ENCODE results near the gene RAPGEF1. TPM values are rescaled to one million over a fixed set of nuclear protein-coding genes. Genes with fewer than 3 reads are reported as not detected.

Gene RAPGEF1
- total and polyA plus RNA-seq, 9 of the 15 experiments (the other 6 are each of a cell fraction or from before 2014, with no cell fraction given) = 0.06 to 44.1 (median 19.9) TPM

DNA sequence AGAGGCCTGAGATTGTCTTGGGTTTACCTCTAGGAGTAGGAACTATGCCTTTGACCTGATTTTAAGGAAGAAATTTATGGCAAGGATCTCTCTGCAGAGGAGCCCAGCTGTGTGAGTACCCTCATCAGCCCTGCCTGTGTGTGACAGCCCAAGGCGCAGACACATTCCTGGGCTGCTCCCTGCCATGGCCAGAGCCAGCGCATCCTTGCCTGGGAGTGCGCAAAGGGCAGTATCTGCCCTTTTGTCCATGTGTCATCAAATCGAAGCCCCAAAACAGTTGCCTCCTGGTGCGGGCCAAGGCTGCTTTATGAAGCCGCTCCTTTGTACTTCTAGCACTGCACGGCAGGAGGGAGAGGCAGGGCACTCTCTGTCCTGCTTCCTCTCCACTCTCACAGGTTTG lies 142.6 kb downstream of the RAPGEF1 start:
- POLR2A ChIA-PET = interaction anchor here (0.6 to 0.9 kb wide), 2 partner anchors 8 to 141 kb away, joined by 4 to 5 read pairs; no protein-coding TSS in a partner anchor
- WGBS (ENCODE audit: insufficient coverage, low coverage, missing lambda C conversion rate) = 91% methylated on average over 7 of the region's 7 CpGs
- Histone ChIP-seq H3K9me1 (ENCODE audit: control insufficient read depth, insufficient read depth, low read length) (no peaks in the 10 kb centered on the region), H3K4me2 (ENCODE audit: insufficient read depth, low read length) (no peak overlapping the region), H3K27me3 (ENCODE audit: control insufficient read depth in 2 of 2, insufficient read depth in 2 of 2, low read length in 2 of 2) (no peaks in the 10 kb centered on the region), H3K36me3 (ENCODE audit: control insufficient read depth, insufficient read depth, low read length) (peaks cover 35% of the 10 kb centered on the region; the same call in 2 of the 3 replicates), H2AFZ (ENCODE audit: low read depth, low read length) (no peak overlapping the region), H3K4me3 (no peak overlapping the region), H3K9me3 (replicated peaks; ENCODE audit: control insufficient read depth, insufficient read depth, low read depth, low read length) (no peaks in the 10 kb centered on the region), H3K27ac (ENCODE audit: extremely low read depth, low read depth, low read length) (no peak overlapping the region), H4K20me1 (replicated peaks; ENCODE audit: control insufficient read depth, insufficient read depth, low read length) (no peaks in the 10 kb centered on the region), H3K9ac (ENCODE audit: insufficient read depth in 1 of 2, low read depth in 2 of 2, low read length in 2 of 2) (peak overlapping the region in 1 of 2 experiments; percentile 50; a peak in 2 of 4 replicates), H3K79me2 (ENCODE audit: control insufficient read depth, insufficient read depth, low read length) (no peaks in the 10 kb centered on the region), H3K4me1 (replicated peaks in 1 of 2; ENCODE audit: control insufficient read depth in 2 of 2, insufficient read depth in 2 of 2, low read length in 2 of 2) (peaks cover 6 to 19% of the 10 kb centered on the region in 2 experiments; a peak in 4 of 5 replicates)
- FAIRE-seq (no peak), ATAC-seq (no peak), DNase-seq (ENCODE audit: extremely low read depth in 1 of 4, low spot score in 3 of 4) (no peak)
- CTCF ChIA-PET (ENCODE audit: low intra/inter-chr PET ratio) = no interaction called here
- in situ Hi-C loops (cut with MboI) (no loop called here), intact Hi-C loops (cut with micrococcal nuclease) (no loop called here)
- no TSS peak for BruUV-seq (replicated peaks)
- TF ChIP-seq SLC30A9 (CRISPR knock-in tag; IDR thresholded peaks at IDR 0.05) (no peak), ZNF263 (CRISPR knock-in tag; IDR thresholded peaks at IDR 0.05; ENCODE audit: borderline replicate concordance) (no peak), CBX2 (IDR thresholded peaks at IDR 0.05; ENCODE audit: insufficient read depth, low read length, poor library complexity, severe bottlenecking) (no peak), STAG1 (CRISPR knock-in tag; IDR thresholded peaks at IDR 0.05; ENCODE audit: borderline replicate concordance) (no peak), RBM22 (IDR thresholded peaks at IDR 0.05; ENCODE audit: low read depth, low read length, poor library complexity, severe bottlenecking) (no peak), LCOR (CRISPR knock-in tag; IDR thresholded peaks at IDR 0.05) (no peak), SRSF9 (IDR thresholded peaks at IDR 0.05; ENCODE audit: borderline replicate concordance, low read depth, low read length) (no peak), CHD1 (IDR thresholded peaks at IDR 0.05; ENCODE audit: low read length) (no peak)
- TF ChIP-seq, protein P1, sequence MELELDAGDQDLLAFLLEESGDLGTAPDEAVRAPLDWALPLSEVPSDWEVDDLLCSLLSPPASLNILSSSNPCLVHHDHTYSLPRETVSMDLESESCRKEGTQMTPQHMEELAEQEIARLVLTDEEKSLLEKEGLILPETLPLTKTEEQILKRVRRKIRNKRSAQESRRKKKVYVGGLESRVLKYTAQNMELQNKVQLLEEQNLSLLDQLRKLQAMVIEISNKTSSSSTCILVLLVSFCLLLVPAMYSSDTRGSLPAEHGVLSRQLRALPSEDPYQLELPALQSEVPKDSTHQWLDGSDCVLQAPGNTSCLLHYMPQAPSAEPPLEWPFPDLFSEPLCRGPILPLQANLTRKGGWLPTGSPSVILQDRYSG (tag; conservative IDR thresholded peaks at IDR 0.05; ENCODE audit: low read depth) = no peak
- TF ChIP-seq, protein P2, sequence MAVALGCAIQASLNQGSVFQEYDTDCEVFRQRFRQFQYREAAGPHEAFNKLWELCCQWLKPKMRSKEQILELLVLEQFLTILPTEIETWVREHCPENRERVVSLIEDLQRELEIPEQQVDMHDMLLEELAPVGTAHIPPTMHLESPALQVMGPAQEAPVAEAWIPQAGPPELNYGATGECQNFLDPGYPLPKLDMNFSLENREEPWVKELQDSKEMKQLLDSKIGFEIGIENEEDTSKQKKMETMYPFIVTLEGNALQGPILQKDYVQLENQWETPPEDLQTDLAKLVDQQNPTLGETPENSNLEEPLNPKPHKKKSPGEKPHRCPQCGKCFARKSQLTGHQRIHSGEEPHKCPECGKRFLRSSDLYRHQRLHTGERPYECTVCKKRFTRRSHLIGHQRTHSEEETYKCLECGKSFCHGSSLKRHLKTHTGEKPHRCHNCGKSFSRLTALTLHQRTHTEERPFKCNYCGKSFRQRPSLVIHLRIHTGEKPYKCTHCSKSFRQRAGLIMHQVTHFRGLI (CRISPR knock-in tag; IDR thresholded peaks at IDR 0.05) = no peak
- TF ChIP-seq, protein P3, sequence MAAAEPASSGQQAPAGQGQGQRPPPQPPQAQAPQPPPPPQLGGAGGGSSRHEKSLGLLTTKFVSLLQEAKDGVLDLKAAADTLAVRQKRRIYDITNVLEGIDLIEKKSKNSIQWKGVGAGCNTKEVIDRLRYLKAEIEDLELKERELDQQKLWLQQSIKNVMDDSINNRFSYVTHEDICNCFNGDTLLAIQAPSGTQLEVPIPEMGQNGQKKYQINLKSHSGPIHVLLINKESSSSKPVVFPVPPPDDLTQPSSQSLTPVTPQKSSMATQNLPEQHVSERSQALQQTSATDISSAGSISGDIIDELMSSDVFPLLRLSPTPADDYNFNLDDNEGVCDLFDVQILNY (CRISPR knock-in tag; IDR thresholded peaks at IDR 0.05) = no peak
